Measurements from ENCODE around the gene TBC1D16.

Gene TBC1D16

GRCh38 chr17:80035687-80035936, at the start of gene TBC1D16:
Gene TBC1D16 (minus strand): TSS chr17:80035872. CDS start chr17:80013547, 22,325 bp downstream.
- Histone ChIP-seq H3K27ac (no peak within 1 kb of the TSS), H3K27me3 (peaks cover 94% of the 10 kb centered on the region), H3K36me3 (no peaks in the 10 kb centered on the region), H3K4me3 (ENCODE audit: low read depth in 1 of 2, low read length in 1 of 2) (peak within 1 kb of the TSS; percentile 57 to 59), H3K9me3 (no peaks in the 10 kb centered on the region), H3K4me1 (ENCODE audit: control insufficient read depth in 1 of 2, insufficient read depth in 1 of 2, low read depth in 1 of 2, low read length in 1 of 2) (peaks cover 17 to 23% of the 10 kb centered on the region in 2 experiments)
- TF ChIP-seq CTCF (IDR thresholded peaks at IDR 0.05) = no peak

- no peaks in the 10 kb centered on the region for H3K36me3 ChIP-seq
- TF ChIP-seq CTCF (IDR thresholded peaks at IDR 0.05) = no peak
- H3K9me3 ChIP-seq = no peaks in the 10 kb centered on the region
- H3K27ac ChIP-seq = no peak overlapping the region
- peaks cover 23% of the 10 kb centered on the region for H3K27me3 ChIP-seq
- peaks cover 0 to 8% of the 10 kb centered on the region in 2 experiments for H3K4me1 ChIP-seq (ENCODE audit: control insufficient read depth in 1 of 2, insufficient read depth in 1 of 2, low read depth in 1 of 2, low read length in 1 of 2)
- H3K4me3 ChIP-seq (ENCODE audit: low read depth in 1 of 2, low read length in 1 of 2) = no peak overlapping the region
Observed at GRCh38 chr17:80084773-80085172, 49.1 kb upstream of the TBC1D16 start.

- Histone ChIP-seq H3K9me3 (no peaks in the 10 kb centered on the region), H3K27me3 (peaks cover 17% of the 10 kb centered on the region), H3K4me3 (ENCODE audit: low read depth in 1 of 2, low read length in 1 of 2) (no peak overlapping the region), H3K27ac (no peak overlapping the region), H3K4me1 (ENCODE audit: control insufficient read depth in 1 of 2, insufficient read depth in 1 of 2, low read depth in 1 of 2, low read length in 1 of 2) (peaks cover 0 to 8% of the 10 kb centered on the region in 2 experiments), H3K36me3 (no peaks in the 10 kb centered on the region)
- no peak for TF ChIP-seq CTCF (IDR thresholded peaks at IDR 0.05)
Observed at GRCh38 chr17:80083136-80083661, 47.5 kb upstream of the TBC1D16 start.

GRCh38 chr17:80082403-80083135, 46.9 kb upstream of the TBC1D16 start:
- Histone ChIP-seq H3K9me3 (no peaks in the 10 kb centered on the region), H3K4me3 (ENCODE audit: low read depth in 1 of 2, low read length in 1 of 2) (no peak overlapping the region), H3K36me3 (no peaks in the 10 kb centered on the region), H3K27me3 (peaks cover 11% of the 10 kb centered on the region), H3K4me1 (ENCODE audit: control insufficient read depth in 1 of 2, insufficient read depth in 1 of 2, low read depth in 1 of 2, low read length in 1 of 2) (peaks cover 0 to 8% of the 10 kb centered on the region in 2 experiments), H3K27ac (no peak overlapping the region)
- peak; percentile 94 for TF ChIP-seq CTCF (IDR thresholded peaks at IDR 0.05)

DNA sequence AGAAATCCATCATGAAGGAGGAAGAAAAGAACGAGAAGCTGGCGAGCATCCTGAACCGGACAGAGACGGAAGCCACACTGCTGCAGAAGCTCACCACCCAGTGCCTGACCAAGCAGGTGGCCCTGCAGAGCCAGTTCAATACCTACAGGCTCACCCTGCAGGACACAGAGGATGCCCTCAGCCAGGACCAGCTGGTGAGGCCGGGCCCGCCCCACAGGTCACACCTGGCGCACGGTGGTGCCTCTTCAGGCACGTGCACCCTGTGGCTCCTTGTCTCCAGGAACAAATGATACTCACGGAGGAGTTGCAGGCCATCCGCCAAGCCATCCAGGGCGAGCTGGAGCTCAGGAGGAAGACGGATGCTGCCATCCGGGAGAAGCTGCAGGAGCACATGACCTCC, 45.9 kb upstream of the TBC1D16 start:
- Histone ChIP-seq H3K4me1 (ENCODE audit: control insufficient read depth in 1 of 2, insufficient read depth in 1 of 2, low read depth in 1 of 2, low read length in 1 of 2) (peaks cover 0 to 8% of the 10 kb centered on the region in 2 experiments), H3K27me3 (peaks cover 3% of the 10 kb centered on the region), H3K27ac (no peak overlapping the region), H3K4me3 (ENCODE audit: low read depth in 1 of 2, low read length in 1 of 2) (no peak overlapping the region), H3K36me3 (no peaks in the 10 kb centered on the region), H3K9me3 (no peaks in the 10 kb centered on the region)
- no peak for TF ChIP-seq CTCF (IDR thresholded peaks at IDR 0.05)
